K562 (cell line): ENCODE data around the gene ZNF792. TPM values are rescaled to one million over a fixed set of nuclear protein-coding genes. Genes with fewer than 3 reads are reported as not detected.
A peak's percentile ranks its signal among the peaks of the same experiment; 100 is the strongest.

Experiments used
- DACH1 ChIP-seq: fragments of 450-650 bp; IDR thresholded peaks from 2 replicates; pipeline ENCODE4 v1.6.1; 2018; ENCODE audit not compliant: partially characterized antibody
- GTF2E2 ChIP-seq: fragments of 200-800 bp; sonication (Bioruptor generic); IDR thresholded peaks from 2 replicates; pipeline ENCODE4 v1.6.1; 2016; ENCODE audit warnings: missing genetic modification characterization, missing compliant biosample characterization
- JUN ChIP-seq, 2 experiments: sonication (generic) in 1 of 2; formaldehyde crosslinking in 1 of 2; IDR thresholded peaks; 2 replicates each; pipeline versions ENCODE4 v1.6.1 to v1.8.0; 2012 to 2022; ENCODE audit warnings: borderline replicate concordance in 2 of 2, mild to moderate bottlenecking in 2 of 2, improper control_type of control experiment in 1 of 2, low read depth in 1 of 2, low read length in 1 of 2, missing genetic modification reagents in 1 of 2
- KLF16 ChIP-seq: IDR thresholded peaks from 2 replicates; pipeline ENCODE4 v1.6.1; 2016; ENCODE audit warnings: antibody characterized with exemption
- MGA ChIP-seq: fragments of 450-650 bp; IDR thresholded peaks from 2 replicates; pipeline ENCODE4 v1.6.1; 2016; ENCODE audit warnings: mild to moderate bottlenecking, moderate library complexity
- NFRKB ChIP-seq: fragments of 450-650 bp; IDR thresholded peaks from 2 replicates; pipeline ENCODE4 v1.6.1; 2016; ENCODE audit warnings: low read depth
- RBM22 ChIP-seq: fragments of 200-400 bp; formaldehyde crosslinking; IDR thresholded peaks from 2 replicates; pipeline ENCODE4 v1.6.1; 2018; ENCODE audit warnings: low read length, low read depth; ENCODE audit not compliant: poor library complexity, severe bottlenecking
- TRIM24 ChIP-seq, 2 experiments: fragments of 450-650 bp; IDR thresholded peaks; 2 replicates each; pipeline ENCODE4 v1.6.1; 2016
- ZNF232 ChIP-seq: sonication (generic); formaldehyde crosslinking; IDR thresholded peaks from 2 replicates; pipeline ENCODE4 v1.8.0; 2022; ENCODE audit warnings: mild to moderate bottlenecking, missing genetic modification reagents
- ZNF354B ChIP-seq: fragments of 250-450 bp; sonication (Bioruptor Pico); IDR thresholded peaks from 2 replicates; pipeline ENCODE4 v1.4.0; 2020
- ZNF75A ChIP-seq: fragments of 450-650 bp; formaldehyde crosslinking; IDR thresholded peaks from 2 replicates; pipeline ENCODE4 v1.4.0; 2020; ENCODE audit warnings: mild to moderate bottlenecking
- polyA plus RNA-seq, 8 experiments: library from polyadenylated mRNA; depleted of rRNA in 4 of 8; stranded (reverse) in 5 of 8; unstranded in 3 of 8; fragments of >200 nt; fragmentation: Nextera tagmentation in 2 of 8; fragmentation: Illumina TruSeq in 1 of 8; extraction: Ambion mirVana in 2 of 8; extraction: Trizol in 1 of 8; gene quantifications; 2 replicates each; pipeline versions ENCODE4 v1.2.1 to v1.2.3, GENCODE V29; 2011 to 2014; ENCODE audit warnings: inconsistent platforms in 1 of 8, missing spikeins in 1 of 8
- total RNA-seq, 7 experiments: library from RNA; depleted of rRNA in 6 of 7; stranded (reverse); fragments of >200 nt in 6 of 7; fragmentation: Illumina TruSeq in 2 of 7; extraction: Trizol in 2 of 7; gene quantifications; 2 replicates each; pipeline versions ENCODE4 v1.2.1 to v1.2.3, GENCODE V29; 2011 to 2021; ENCODE audit warnings: low replicate concordance in 1 of 7

The ZNF792 gene
- total and polyA plus RNA-seq, 9 of the 15 experiments (the other 6 are each of a cell fraction or from before 2014, with no cell fraction given) = 3.3 to 16.5 (median 10.4) TPM

- TF ChIP-seq ZNF354B (CRISPR knock-in tag) (no peak), NFRKB (peak; percentile 63; the same call in 1 of the 2 replicates), ZNF75A (CRISPR knock-in tag) (peak; percentile 98), GTF2E2 (tag) (no peak), DACH1 (no peak), MGA (no peak), JUN (IDR thresholded peaks at IDR 0.05; ENCODE audit: borderline replicate concordance, low read depth, low read length) (peak; percentile 5; the same call in 1 of the 2 replicates), JUN (CRISPR knock-in tag; IDR thresholded peaks at IDR 0.05; ENCODE audit: borderline replicate concordance) (no peak), RBM22 (peak; percentile 39), KLF16 (no peak), ZNF232 (no peak), TRIM24 (IDR thresholded peaks at IDR 0.05) (peak in 1 of 2 experiments; percentile 55; a peak in 2 of 4 replicates)
These were observed 5.9 kb downstream of the ZNF792 start (continued) for GRCh38 chr19:34957830-34958751.
